Uterus (tissue), 2 donors: ENCODE results near the gene ANKRD44.

Experiments used
- POLR2A ChIP-seq, 2 donors: fragments of 450-650 bp; IDR thresholded peaks; one replicate each; pipeline ENCODE4 v1.6.1; 2016; ENCODE audit warnings: antibody characterized with exemption in 2 of 2, mild to moderate bottlenecking in 1 of 2, moderate library complexity in 1 of 2
- TF ChIP-seq, protein P1 (sequence below), 4 experiments: fragments of 200-600 bp in 2 of 4; fragments of 450-650 bp in 2 of 4; sonication (generic) in 2 of 4; IDR thresholded peaks; one replicate each; pipeline ENCODE4 v1.5.1; 2016 to 2019; ENCODE audit warnings: antibody characterized with exemption in 4 of 4, mild to moderate bottlenecking in 2 of 4, moderate library complexity in 1 of 4

DNA sequence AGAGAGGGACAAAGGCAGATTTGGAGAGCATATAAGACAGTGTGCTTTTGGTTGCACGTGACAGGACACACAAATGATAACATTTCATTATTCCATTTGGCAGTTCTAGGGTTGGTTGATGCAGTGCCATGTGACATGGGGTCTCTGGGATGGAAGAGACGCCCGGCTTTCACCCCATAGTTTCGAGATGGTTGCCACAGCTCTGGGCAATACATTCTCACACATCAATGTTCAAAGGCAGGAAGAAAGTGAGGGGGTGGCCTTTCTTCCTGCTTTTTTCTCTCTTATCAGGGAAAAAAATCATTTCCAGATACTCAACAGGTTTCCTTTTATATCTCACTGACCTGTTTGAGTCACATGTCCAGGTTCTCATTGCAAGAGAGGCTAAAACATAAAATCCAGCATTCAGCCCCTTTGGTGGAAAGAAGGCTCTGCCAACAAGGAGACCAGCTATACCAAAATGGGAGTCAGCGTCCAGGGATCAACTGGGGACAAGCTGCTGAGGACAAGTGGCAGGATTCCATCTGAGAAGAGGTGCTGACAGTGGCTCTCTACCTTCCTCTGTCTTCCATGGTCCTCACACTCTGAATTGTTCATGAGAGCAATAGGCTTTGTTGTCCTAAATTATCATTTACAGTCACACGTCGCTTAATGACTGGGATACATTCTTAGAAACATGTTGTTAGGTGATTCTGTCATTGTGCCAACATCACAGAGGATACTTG, 29.1 kb upstream of the ANKRD44 start:
- TF ChIP-seq, protein P1, sequence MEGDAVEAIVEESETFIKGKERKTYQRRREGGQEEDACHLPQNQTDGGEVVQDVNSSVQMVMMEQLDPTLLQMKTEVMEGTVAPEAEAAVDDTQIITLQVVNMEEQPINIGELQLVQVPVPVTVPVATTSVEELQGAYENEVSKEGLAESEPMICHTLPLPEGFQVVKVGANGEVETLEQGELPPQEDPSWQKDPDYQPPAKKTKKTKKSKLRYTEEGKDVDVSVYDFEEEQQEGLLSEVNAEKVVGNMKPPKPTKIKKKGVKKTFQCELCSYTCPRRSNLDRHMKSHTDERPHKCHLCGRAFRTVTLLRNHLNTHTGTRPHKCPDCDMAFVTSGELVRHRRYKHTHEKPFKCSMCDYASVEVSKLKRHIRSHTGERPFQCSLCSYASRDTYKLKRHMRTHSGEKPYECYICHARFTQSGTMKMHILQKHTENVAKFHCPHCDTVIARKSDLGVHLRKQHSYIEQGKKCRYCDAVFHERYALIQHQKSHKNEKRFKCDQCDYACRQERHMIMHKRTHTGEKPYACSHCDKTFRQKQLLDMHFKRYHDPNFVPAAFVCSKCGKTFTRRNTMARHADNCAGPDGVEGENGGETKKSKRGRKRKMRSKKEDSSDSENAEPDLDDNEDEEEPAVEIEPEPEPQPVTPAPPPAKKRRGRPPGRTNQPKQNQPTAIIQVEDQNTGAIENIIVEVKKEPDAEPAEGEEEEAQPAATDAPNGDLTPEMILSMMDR (IDR thresholded peaks at IDR 0.05): no peak
- no peak for TF ChIP-seq POLR2A (IDR thresholded peaks at IDR 0.05)
